Caco-2 (cell line): ENCODE results near the gene ICAM1. TPM values are rescaled to one million over a fixed set of nuclear protein-coding genes. Genes with fewer than 3 reads are reported as not detected.

Experiments
- BruUV-seq: library from RNA; stranded (reverse); fragments of 400-500 nt; replicated peaks from 2 replicates; lab custom pipeline; 2021; lab: Mats Ljungman, UMichigan
- CTCF ChIA-PET: fragments of 300-600 bp; sonication (Branson Sonifier 250); formaldehyde crosslinking; loops from one replicate; lab custom pipeline; 2022; ENCODE audit warnings: antibody characterized with exemption; lab: Charles Lee
- POLR2A ChIA-PET: fragments of 300-600 bp; sonication (Branson Sonifier 250); formaldehyde crosslinking; loops from one replicate; lab custom pipeline; 2022; ENCODE audit warnings: antibody characterized with exemption; lab: Charles Lee
- DNase-seq, 2 experiments: peaks; one replicate each; pipeline versions ENCODE4 v3.0.0 to v3.0.0-alpha.2; 2020 to 2022
- H3K27me3 ChIP-seq: replicated peaks from 2 replicates; pipeline ENCODE4 v1.6.0; 2011; ENCODE audit warnings: low read length; ENCODE audit not compliant: control insufficient read depth, insufficient read depth
- H3K36me3 ChIP-seq: 2 replicates; pipeline ENCODE4 v1.5.1; 2011; ENCODE audit warnings: low read length; ENCODE audit not compliant: control insufficient read depth, insufficient read depth
- H3K4me1 ChIP-seq: fragments of 250-450 bp; sonication (Bioruptor Pico); 2 replicates; pipeline ENCODE4 v1.5.1; 2020; ENCODE audit warnings: mild to moderate bottlenecking
- H3K4me3 ChIP-seq: 2 replicates; pipeline ENCODE4 v1.5.1; 2011; ENCODE audit warnings: low read depth, mild to moderate bottlenecking, control low read depth, low read length
- H3K9me3 ChIP-seq: fragments of 250-450 bp; sonication (Bioruptor Pico); 2 replicates; pipeline ENCODE4 v1.5.1; 2020; ENCODE audit warnings: mild to moderate bottlenecking, moderate library complexity
- H3K27ac Mint-ChIP-seq: one replicate; pipeline ENCODE4 v1.8.0; 2022; ENCODE audit warnings: mixed read lengths; ENCODE audit not compliant: unreplicated experiment
- H3K27me3 Mint-ChIP-seq: one replicate; pipeline ENCODE4 v1.8.0; 2022; ENCODE audit warnings: mixed read lengths; ENCODE audit not compliant: insufficient read depth, unreplicated experiment
- H3K36me3 Mint-ChIP-seq: one replicate; pipeline ENCODE4 v1.8.0; 2022; ENCODE audit warnings: mild to moderate bottlenecking, mixed read lengths; ENCODE audit not compliant: insufficient read depth, unreplicated experiment
- H3K4me1 Mint-ChIP-seq: one replicate; pipeline ENCODE4 v1.8.0; 2022; ENCODE audit warnings: low read depth, mixed read lengths; ENCODE audit not compliant: unreplicated experiment
- H3K4me3 Mint-ChIP-seq: one replicate; pipeline ENCODE4 v1.8.0; 2022; ENCODE audit warnings: mild to moderate bottlenecking, moderate library complexity, mixed read lengths; ENCODE audit not compliant: unreplicated experiment
- H3K9me3 Mint-ChIP-seq: one replicate; pipeline ENCODE4 v1.8.0; 2022; ENCODE audit warnings: mixed read lengths; ENCODE audit not compliant: unreplicated experiment
- CTCF ChIP-seq, 2 experiments: fragments of 200-600 bp in 1 of 2; IDR thresholded peaks; 1 replicate in 1 of 2; 2 replicates in 1 of 2; pipeline versions ENCODE4 v1.5.1 to v1.8.0; 2011 to 2022; ENCODE audit warnings: antibody characterized with exemption in 1 of 2, control low read depth in 1 of 2, inconsistent platforms in 1 of 2, low read depth in 1 of 2, low read length in 1 of 2, mild to moderate bottlenecking in 1 of 2, moderate library complexity in 1 of 2; ENCODE audit not compliant: insufficient read depth in 1 of 2, severe bottlenecking in 1 of 2, unreplicated experiment in 1 of 2
- intact Hi-C: fragments of 100-400 bp; cut with micrococcal nuclease; formaldehyde crosslinking; loops from one replicate; pipeline ENCODE4 v1.10.0; 2022; ENCODE audit not compliant: unreplicated experiment
- total RNA-seq: library from RNA; stranded (reverse); gene quantifications from 2 replicates; pipeline ENCODE4 v1.2.3, GENCODE V29; 2022

The ICAM1 gene
- total RNA-seq, 1 experiment from 2014 or later, result 15.7 TPM

- ChIA-PET POLR2A (no interaction called here), CTCF (interaction anchor here (0.6 to 2.3 kb wide), 2 partner anchors 58 to 471 kb away, joined by 6 to 13 read pairs; no protein-coding TSS in a partner anchor)
- Mint-ChIP-seq H3K27ac (peak overlapping the region; percentile 91), H3K27me3 (no peaks in the 10 kb centered on the region), H3K4me1 (peaks cover 17% of the 10 kb centered on the region), H3K9me3 (no peaks in the 10 kb centered on the region), H3K36me3 (peaks cover 55% of the 10 kb centered on the region), H3K4me3 (no peak overlapping the region)
- H3K36me3 ChIP-seq, result no peaks in the 10 kb centered on the region; the same call in none of the 2 replicates
- no peak for DNase-seq
- no peaks in the 10 kb centered on the region for H3K9me3 ChIP-seq
- no peak for TF ChIP-seq CTCF (IDR thresholded peaks at IDR 0.05; ENCODE audit: insufficient read depth in 1 of 2, low read depth in 1 of 2, low read length in 1 of 2, severe bottlenecking in 1 of 2, unreplicated experiment in 1 of 2)
- no peak overlapping the region for H3K4me3 ChIP-seq
- H3K4me1 ChIP-seq, result peaks cover 12% of the 10 kb centered on the region; the same call in 1 of the 2 replicates
- H3K27me3 ChIP-seq, result no peaks in the 10 kb centered on the region
- no TSS peak for BruUV-seq
- intact Hi-C loops, result no loop called here
Observed at GRCh38 chr19:10317045-10317856, 46.3 kb downstream of the ICAM1 start.

- H3K36me3 ChIP-seq, result no peaks in the 10 kb centered on the region; the same call in none of the 2 replicates
- POLR2A ChIA-PET, result no interaction called here
- intact Hi-C loops, result no loop called here
- no peak for TF ChIP-seq CTCF (IDR thresholded peaks at IDR 0.05; ENCODE audit: insufficient read depth in 1 of 2, low read depth in 1 of 2, low read length in 1 of 2, severe bottlenecking in 1 of 2, unreplicated experiment in 1 of 2)
- Mint-ChIP-seq H3K27me3 (no peaks in the 10 kb centered on the region), H3K4me3 (no peak overlapping the region), H3K27ac (no peak overlapping the region), H3K9me3 (no peaks in the 10 kb centered on the region), H3K36me3 (peaks cover 60% of the 10 kb centered on the region), H3K4me1 (peaks cover 17% of the 10 kb centered on the region)
- peaks cover 12% of the 10 kb centered on the region; the same call in 1 of the 2 replicates for H3K4me1 ChIP-seq
- no peaks in the 10 kb centered on the region for H3K9me3 ChIP-seq
- no peak for DNase-seq
- CTCF ChIA-PET, result no interaction called here
- no peak overlapping the region for H3K4me3 ChIP-seq
- H3K27me3 ChIP-seq, result no peaks in the 10 kb centered on the region
- no TSS peak for BruUV-seq
Observed at GRCh38 chr19:10317857-10318462, 47.0 kb downstream of the ICAM1 start.
